ENCODE results near the gene GABBR2. TPM values are rescaled to one million over a fixed set of nuclear protein-coding genes. Genes with fewer than 3 reads are reported as not detected.

The GABBR2 gene
- total RNA-seq, 2 experiments from 2014 or later, result not detected

- no peak overlapping the region for H3K27ac ChIP-seq (ENCODE audit: low read depth, low read length, poor library complexity, severe bottlenecking)
- no peak for TF ChIP-seq EZH2phosphoT487 (IDR thresholded peaks at IDR 0.05; ENCODE audit: borderline replicate concordance, low read depth, low read length)
- no peak for TF ChIP-seq CTCF (conservative IDR thresholded peaks at IDR 0.05; ENCODE audit: low read length)
These were observed 135.9 kb downstream of the GABBR2 start for GRCh38 chr9:98572796-98573195.

GRCh38 chr9:98572054-98572627 lies 136.6 kb downstream of the GABBR2 start:
- Histone ChIP-seq H3K4me3 (ENCODE audit: low read depth, low read length, poor library complexity, severe bottlenecking) (no peak overlapping the region), H3K4me2 (ENCODE audit: low read length) (no peak overlapping the region), H3K9me2 (ENCODE audit: insufficient read depth, low read length) (no peaks in the 10 kb centered on the region), H3K9me3 (ENCODE audit: low read length) (no peaks in the 10 kb centered on the region), H3K79me2 (ENCODE audit: insufficient read depth, low read depth, low read length) (no peaks in the 10 kb centered on the region), H4K20me1 (ENCODE audit: insufficient read depth, low read length) (no peaks in the 10 kb centered on the region), H3K36me3 (ENCODE audit: insufficient read depth, low read length) (no peaks in the 10 kb centered on the region), H2AFZ (ENCODE audit: low read length) (no peak overlapping the region), H3K4me1 (ENCODE audit: insufficient read depth, low read length, poor library complexity, severe bottlenecking) (peaks cover 14% of the 10 kb centered on the region), H3K27ac (ENCODE audit: low read depth, low read length, poor library complexity, severe bottlenecking) (no peak overlapping the region)
- intact Hi-C loops (cut with micrococcal nuclease; ENCODE audit: unreplicated experiment), result no loop called here
- BruUV-seq (replicated peaks), result no TSS peak
- POLR2A ChIA-PET, result no interaction called here
- CTCF ChIA-PET (ENCODE audit: unreplicated experiment), result no interaction called here
- no peak for DNase-seq (ENCODE audit: low spot score)
- TF ChIP-seq EZH2phosphoT487 (IDR thresholded peaks at IDR 0.05; ENCODE audit: borderline replicate concordance, low read depth, low read length) (no peak), CTCF (conservative IDR thresholded peaks at IDR 0.05; ENCODE audit: low read length) (no peak)

More at GRCh38 chr9:98572796-98573195, 135.9 kb downstream of the GABBR2 start:
- no peaks in the 10 kb centered on the region for H3K36me3 ChIP-seq (ENCODE audit: insufficient read depth, low read length)
- POLR2A ChIA-PET, result no interaction called here
- peaks cover 14% of the 10 kb centered on the region for H3K4me1 ChIP-seq (ENCODE audit: insufficient read depth, low read length, poor library complexity, severe bottlenecking)
- H3K79me2 ChIP-seq (ENCODE audit: insufficient read depth, low read depth, low read length), result no peaks in the 10 kb centered on the region
- no peaks in the 10 kb centered on the region for H3K9me2 ChIP-seq (ENCODE audit: insufficient read depth, low read length)
- H3K4me3 ChIP-seq (ENCODE audit: low read depth, low read length, poor library complexity, severe bottlenecking), result no peak overlapping the region
- no peak for DNase-seq (ENCODE audit: low spot score)
- H2AFZ ChIP-seq (ENCODE audit: low read length), result no peak overlapping the region
- H3K9me3 ChIP-seq (ENCODE audit: low read length), result no peaks in the 10 kb centered on the region
- H4K20me1 ChIP-seq (ENCODE audit: insufficient read depth, low read length), result no peaks in the 10 kb centered on the region
- no peak overlapping the region for H3K4me2 ChIP-seq (ENCODE audit: low read length)
- no TSS peak for BruUV-seq (replicated peaks)
- intact Hi-C loops (cut with micrococcal nuclease; ENCODE audit: unreplicated experiment), result no loop called here
- CTCF ChIA-PET (ENCODE audit: unreplicated experiment), result no interaction called here

- H3K9me2 ChIP-seq (ENCODE audit: insufficient read depth, low read length), result no peaks in the 10 kb centered on the region
- H2AFZ ChIP-seq (ENCODE audit: low read length), result no peak overlapping the region
- H3K79me2 ChIP-seq (ENCODE audit: insufficient read depth, low read depth, low read length), result no peaks in the 10 kb centered on the region
- no peaks in the 10 kb centered on the region for H3K9me3 ChIP-seq (ENCODE audit: low read length)
- no peak for DNase-seq (ENCODE audit: low spot score)
- no peak overlapping the region for H3K4me3 ChIP-seq (ENCODE audit: low read depth, low read length, poor library complexity, severe bottlenecking)
- peaks cover 14% of the 10 kb centered on the region for H3K4me1 ChIP-seq (ENCODE audit: insufficient read depth, low read length, poor library complexity, severe bottlenecking)
- no peaks in the 10 kb centered on the region for H4K20me1 ChIP-seq (ENCODE audit: insufficient read depth, low read length)
- no TSS peak for BruUV-seq (replicated peaks)
- no peak for TF ChIP-seq EZH2phosphoT487 (IDR thresholded peaks at IDR 0.05; ENCODE audit: borderline replicate concordance, low read depth, low read length)
- POLR2A ChIA-PET, result no interaction called here
- intact Hi-C loops (cut with micrococcal nuclease; ENCODE audit: unreplicated experiment), result no loop called here
- H3K36me3 ChIP-seq (ENCODE audit: insufficient read depth, low read length), result no peaks in the 10 kb centered on the region
- H3K27ac ChIP-seq (ENCODE audit: low read depth, low read length, poor library complexity, severe bottlenecking), result no peak overlapping the region
- CTCF ChIA-PET (ENCODE audit: unreplicated experiment), result no interaction called here
- H3K4me2 ChIP-seq (ENCODE audit: low read length), result no peak overlapping the region
These were observed 137.1 kb downstream of the GABBR2 start for GRCh38 chr9:98571643-98572042.
